ENCODE measurements around the gene SPTBN1. TPM values are rescaled to one million over a fixed set of nuclear protein-coding genes. Genes with fewer than 3 reads are reported as not detected.

SPTBN1 gene
- total RNA-seq, 1 experiment from 2014 or later, result 326 TPM

DNA sequence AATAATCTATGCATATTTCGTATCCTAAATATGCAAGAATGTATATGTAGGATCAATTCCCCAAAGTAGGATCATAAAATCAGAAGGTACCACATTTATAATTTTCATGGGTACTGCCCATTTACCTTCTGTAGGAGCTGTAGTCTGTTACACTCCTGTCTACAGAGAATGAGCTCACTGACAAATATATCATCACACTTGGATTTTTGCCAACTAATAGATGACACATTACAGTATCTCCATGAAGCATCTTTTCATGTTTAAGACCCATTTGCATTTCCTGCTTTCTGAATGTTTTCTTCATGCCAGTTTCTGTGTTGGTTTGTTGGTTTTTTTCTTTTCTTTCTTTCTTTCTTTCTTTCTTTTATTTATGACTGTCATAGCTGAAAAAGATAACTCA, 196.4 kb downstream of the SPTBN1 start:
- DNase-seq (ENCODE audit: low read depth, low spot score), result no peak
- in situ Hi-C loops (cut with HindIII; ENCODE audit: low pct_unique_long_range_greater_than_20kb, low sequenced_read_pairs), result no loop called here

DNA sequence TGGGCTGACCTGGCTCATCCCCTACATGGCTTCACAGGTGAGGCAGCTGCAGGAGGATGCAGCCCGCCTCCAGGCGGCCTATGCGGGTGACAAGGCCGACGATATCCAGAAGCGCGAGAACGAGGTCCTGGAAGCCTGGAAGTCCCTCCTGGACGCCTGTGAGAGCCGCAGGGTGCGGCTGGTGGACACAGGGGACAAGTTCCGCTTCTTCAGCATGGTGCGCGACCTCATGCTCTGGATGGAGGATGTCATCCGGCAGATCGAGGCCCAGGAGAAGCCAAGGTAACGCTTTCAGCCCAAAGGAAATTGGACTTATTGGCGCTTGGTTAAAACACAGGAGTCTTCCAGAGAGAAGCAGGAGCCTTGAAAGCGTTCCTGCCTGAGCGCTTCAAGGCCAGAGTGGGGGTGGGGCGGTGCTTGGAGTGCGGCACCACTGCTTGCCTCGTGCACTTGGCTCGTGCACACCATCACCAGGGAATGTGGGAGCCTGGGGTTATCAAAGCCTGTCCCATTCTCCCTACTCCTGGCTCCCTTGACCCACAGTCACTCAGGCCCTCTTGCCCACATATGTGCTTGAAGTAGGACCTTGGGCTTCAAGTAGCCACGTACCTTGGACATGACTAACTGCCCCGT, 197.6 kb downstream of the SPTBN1 start:
- in situ Hi-C loops (cut with HindIII; ENCODE audit: low pct_unique_long_range_greater_than_20kb, low sequenced_read_pairs), result no loop called here
- no peak for DNase-seq (ENCODE audit: low read depth, low spot score)

- no peak for DNase-seq (ENCODE audit: low read depth, low spot score)
- in situ Hi-C loops (cut with HindIII; ENCODE audit: low pct_unique_long_range_greater_than_20kb, low sequenced_read_pairs), result no loop called here
Observed at GRCh38 chr2:54655046-54655809, 199.1 kb downstream of the SPTBN1 start.

GRCh38 chr2:54656863-54657262, 200.7 kb downstream of the SPTBN1 start:
- no peak for DNase-seq (ENCODE audit: low read depth, low spot score)
- in situ Hi-C loops (cut with HindIII; ENCODE audit: low pct_unique_long_range_greater_than_20kb, low sequenced_read_pairs), result no loop called here

- in situ Hi-C loops (cut with HindIII; ENCODE audit: low pct_unique_long_range_greater_than_20kb, low sequenced_read_pairs), result no loop called here
- peak; percentile 78 for DNase-seq (ENCODE audit: low read depth, low spot score)
Observed at GRCh38 chr2:54657664-54658083, 201.5 kb downstream of the SPTBN1 start.

DNA sequence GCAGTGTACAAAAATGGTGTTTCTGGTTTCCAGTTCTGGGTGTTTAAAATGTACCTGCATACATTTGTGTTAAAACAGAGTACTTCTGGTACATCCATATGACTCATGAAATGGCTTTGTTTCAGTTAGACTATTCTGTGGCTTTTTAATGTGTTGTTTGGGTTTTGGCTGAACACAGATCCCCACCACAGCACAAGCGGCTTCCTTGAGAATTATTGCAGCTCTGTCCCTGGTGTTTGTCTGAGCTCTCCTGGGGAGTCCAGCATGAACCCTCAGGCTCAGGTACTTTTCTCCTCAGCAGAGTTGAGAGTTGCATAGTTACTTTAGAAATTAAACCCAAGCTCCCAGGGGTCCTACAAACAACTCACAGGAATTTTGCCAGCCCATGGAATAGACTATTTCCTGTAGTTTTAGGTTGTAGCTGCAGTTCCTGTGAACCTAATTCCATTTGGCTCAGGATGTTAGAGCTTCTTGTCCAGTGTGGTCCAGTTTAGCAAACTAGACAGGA, 202.5 kb downstream of the SPTBN1 start:
- no peak for DNase-seq (ENCODE audit: low read depth, low spot score)
- in situ Hi-C loops (cut with HindIII; ENCODE audit: low pct_unique_long_range_greater_than_20kb, low sequenced_read_pairs), result no loop called here

DNA sequence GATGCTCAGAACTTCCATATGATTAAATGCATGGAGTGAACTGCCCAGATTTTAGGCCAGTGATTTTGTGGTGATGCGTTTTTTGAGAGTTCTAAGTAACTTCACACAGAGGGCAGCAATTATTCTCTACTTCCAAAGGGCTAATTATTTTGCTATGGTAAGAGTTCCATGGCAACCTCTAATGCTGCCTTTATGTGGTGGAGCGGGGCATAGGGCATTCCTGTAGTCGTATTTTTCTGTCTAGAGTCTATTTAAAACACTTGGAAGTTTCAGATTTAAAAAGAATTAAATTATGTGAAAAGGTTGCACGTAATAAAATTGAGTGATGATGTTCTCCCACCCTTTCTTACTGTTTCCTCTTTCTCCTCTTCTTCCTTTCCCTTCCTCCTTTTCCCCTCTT, 203.4 kb downstream of the SPTBN1 start:
- in situ Hi-C loops (cut with HindIII; ENCODE audit: low pct_unique_long_range_greater_than_20kb, low sequenced_read_pairs), result no loop called here
- no peak for DNase-seq (ENCODE audit: low read depth, low spot score)

DNA sequence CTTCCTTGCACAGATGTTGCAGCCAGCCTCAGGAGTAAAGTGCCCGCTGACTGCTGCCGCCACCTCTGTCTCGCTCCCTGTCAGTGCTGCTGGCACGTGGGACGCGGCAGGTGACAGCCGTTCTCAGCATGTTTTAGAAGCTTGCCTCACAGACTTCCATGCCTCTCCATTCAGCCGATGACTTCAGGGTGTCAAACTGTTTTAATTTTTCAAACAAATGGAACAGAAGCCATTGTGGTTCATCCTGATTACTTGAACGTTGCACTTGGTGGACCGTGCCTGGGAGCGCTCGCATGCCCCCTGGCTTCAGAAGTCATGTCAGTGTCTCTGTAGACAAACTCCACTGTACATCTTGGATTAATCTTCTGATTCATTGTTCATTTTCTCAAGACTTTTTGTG, 204.6 kb downstream of the SPTBN1 start:
- no peak for DNase-seq (ENCODE audit: low read depth, low spot score)
- in situ Hi-C loops (cut with HindIII; ENCODE audit: low pct_unique_long_range_greater_than_20kb, low sequenced_read_pairs), result no loop called here

- in situ Hi-C loops (cut with HindIII; ENCODE audit: low pct_unique_long_range_greater_than_20kb, low sequenced_read_pairs), result no loop called here
- no peak for DNase-seq (ENCODE audit: low read depth, low spot score)
Observed at GRCh38 chr2:54663424-54664030, 207.4 kb downstream of the SPTBN1 start.

DNA sequence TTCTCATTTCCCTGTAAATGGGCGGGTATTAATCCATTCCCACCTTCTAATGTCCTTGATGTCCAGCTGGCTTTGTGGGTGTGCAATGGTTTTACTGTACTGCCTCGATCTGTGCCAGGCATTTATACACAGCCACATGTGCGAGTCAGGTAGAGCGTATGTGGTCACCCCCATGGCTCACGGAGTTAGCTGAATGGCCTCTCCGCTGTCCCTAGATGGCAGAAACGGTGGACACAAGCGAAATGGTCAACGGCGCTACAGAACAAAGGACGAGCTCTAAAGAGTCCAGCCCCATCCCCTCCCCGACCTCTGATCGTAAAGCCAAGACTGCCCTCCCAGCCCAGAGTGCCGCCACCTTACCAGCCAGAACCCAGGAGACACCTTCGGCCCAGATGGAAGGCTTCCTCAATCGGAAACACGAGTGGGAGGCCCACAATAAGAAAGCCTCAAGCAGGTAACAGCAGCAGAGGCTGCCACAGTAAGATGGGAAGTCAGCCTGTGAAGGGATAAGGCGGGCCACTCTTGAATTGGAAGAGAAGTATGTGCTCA, 208.2 kb downstream of the SPTBN1 start:
- in situ Hi-C loops (cut with HindIII; ENCODE audit: low pct_unique_long_range_greater_than_20kb, low sequenced_read_pairs), result no loop called here
- no peak for DNase-seq (ENCODE audit: low read depth, low spot score)

DNA sequence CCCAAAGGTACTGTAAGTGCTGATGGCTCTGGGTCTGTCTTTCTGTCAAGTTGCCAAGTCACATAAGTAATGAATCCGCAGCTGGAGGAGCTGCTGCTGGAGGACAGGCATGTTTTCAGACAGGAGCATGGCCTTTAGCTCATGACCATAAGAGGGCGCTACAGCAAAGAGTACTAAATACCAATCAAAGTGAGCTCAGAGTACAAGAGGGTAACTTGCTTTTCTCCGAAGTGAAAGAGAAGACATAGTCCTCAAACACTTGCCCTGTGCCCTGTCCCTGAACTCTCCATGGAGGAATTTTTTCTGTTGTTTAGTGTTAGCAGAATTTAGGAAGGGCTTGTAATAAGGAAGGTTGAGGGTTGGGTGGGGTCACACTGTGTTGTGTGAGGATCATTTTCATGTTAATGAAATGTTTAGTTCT, 209.3 kb downstream of the SPTBN1 start:
- DNase-seq (ENCODE audit: low read depth, low spot score), result peak; percentile 87
- in situ Hi-C loops (cut with HindIII; ENCODE audit: low pct_unique_long_range_greater_than_20kb, low sequenced_read_pairs), result no loop called here

DNA sequence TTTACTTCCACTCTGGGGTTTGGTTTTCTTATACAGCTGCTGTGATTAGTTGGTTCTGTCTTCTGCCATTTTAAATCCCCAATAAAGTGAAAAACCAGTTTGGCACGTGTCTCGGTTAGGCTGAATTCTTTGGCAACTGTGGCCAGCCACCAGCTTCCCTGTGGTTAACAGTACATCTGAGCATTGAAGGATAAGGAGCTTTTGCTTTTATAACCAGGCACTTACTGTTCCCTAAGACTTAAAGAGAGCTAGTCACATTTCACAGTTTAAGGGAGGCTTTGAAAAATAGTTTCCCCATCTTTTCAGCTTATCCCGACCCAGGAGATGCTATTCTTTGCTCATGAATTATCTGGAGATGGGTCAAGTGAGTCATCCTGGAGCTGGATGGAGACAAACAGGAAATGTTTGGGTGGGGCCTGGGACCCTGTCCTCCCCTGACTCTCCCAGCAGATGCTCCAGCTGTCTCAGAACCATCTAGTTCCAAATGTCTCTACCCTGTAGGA, 210.1 kb downstream of the SPTBN1 start:
- DNase-seq (ENCODE audit: low read depth, low spot score), result no peak
- in situ Hi-C loops (cut with HindIII; ENCODE audit: low pct_unique_long_range_greater_than_20kb, low sequenced_read_pairs), result no loop called here

GRCh38 chr2:54666634-54667265, 210.6 kb downstream of the SPTBN1 start:
- no peak for DNase-seq (ENCODE audit: low read depth, low spot score)
- in situ Hi-C loops (cut with HindIII; ENCODE audit: low pct_unique_long_range_greater_than_20kb, low sequenced_read_pairs), result no loop called here

- in situ Hi-C loops (cut with HindIII; ENCODE audit: low pct_unique_long_range_greater_than_20kb, low sequenced_read_pairs), result no loop called here
- no peak for DNase-seq (ENCODE audit: low read depth, low spot score)
Observed at GRCh38 chr2:54667266-54667639, 211.1 kb downstream of the SPTBN1 start.

DNA sequence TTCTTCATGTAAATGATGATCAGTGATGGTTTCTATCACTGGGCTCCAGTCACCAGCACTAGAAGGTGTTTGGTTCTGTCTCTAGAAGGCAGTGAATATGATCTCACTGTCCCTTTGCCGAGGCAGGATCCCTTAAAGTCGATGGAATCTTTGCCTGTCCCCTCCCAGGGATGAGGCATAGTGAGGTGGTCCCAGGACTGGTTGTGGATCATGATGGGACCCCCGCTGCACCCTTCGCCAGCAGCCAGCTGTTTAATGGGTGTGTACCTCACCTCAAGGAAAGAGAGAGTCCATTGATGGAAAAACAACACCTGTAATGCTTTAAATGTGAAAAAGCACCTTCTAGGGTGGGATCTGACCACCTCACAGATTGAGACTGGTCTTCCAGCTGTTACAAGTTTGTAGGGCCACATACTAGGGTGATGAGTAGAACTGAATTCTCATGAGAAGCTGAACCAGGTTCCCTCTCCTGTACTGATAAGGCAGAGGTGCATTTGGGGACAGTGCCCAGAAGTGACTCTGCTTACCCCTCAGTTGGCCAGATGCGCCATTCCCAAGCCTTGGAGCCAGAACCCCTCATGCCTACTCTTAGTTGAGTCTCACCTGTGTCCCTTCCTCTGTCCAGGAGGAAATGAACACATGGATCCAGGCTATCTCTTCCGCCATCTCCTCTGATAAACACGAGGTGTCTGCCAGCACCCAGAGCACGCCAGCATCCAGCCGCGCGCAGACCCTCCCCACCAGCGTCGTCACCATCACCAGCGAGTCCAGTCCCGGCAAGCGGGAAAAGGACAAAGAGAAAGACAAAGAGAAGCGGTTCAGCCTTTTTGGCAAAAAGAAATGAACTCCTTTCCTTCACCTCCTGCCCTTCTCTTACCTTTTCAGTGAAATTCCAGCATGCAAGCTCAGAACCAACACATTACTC, 211.9 kb downstream of the SPTBN1 start:
- in situ Hi-C loops (cut with HindIII; ENCODE audit: low pct_unique_long_range_greater_than_20kb, low sequenced_read_pairs), result no loop called here
- DNase-seq (ENCODE audit: low read depth, low spot score), result no peak

GRCh38 chr2:54668711-54669110, 212.6 kb downstream of the SPTBN1 start:
- no peak for DNase-seq (ENCODE audit: low read depth, low spot score)
- in situ Hi-C loops (cut with HindIII; ENCODE audit: low pct_unique_long_range_greater_than_20kb, low sequenced_read_pairs), result no loop called here

Measured in SK-MEL-5 (cell line).